Sigmoid colon (tissue), 4 donors: ENCODE results near the gene AKT1S1.

Experiments used
- POLR2A ChIP-seq, 2 donors: fragments of 450-650 bp; IDR thresholded peaks; one replicate each; pipeline ENCODE4 v1.6.1; 2016; ENCODE audit warnings: antibody characterized with exemption in 2 of 2, mild to moderate bottlenecking in 2 of 2, moderate library complexity in 2 of 2
- POLR2AphosphoS5 ChIP-seq, 4 donors: sonication (generic); formaldehyde crosslinking; IDR thresholded peaks; one replicate each; pipeline ENCODE4 v1.6.1; 2017; ENCODE audit warnings: antibody characterized with exemption in 4 of 4
- TF ChIP-seq, protein P1 (sequence below), 4 experiments: fragments of 450-650 bp in 3 of 4; fragments of 200-600 bp in 1 of 4; IDR thresholded peaks; one replicate each; pipeline ENCODE4 v1.5.1; 2016 to 2019; ENCODE audit warnings: antibody characterized with exemption in 4 of 4, mild to moderate bottlenecking in 3 of 4, moderate library complexity in 2 of 4

DNA sequence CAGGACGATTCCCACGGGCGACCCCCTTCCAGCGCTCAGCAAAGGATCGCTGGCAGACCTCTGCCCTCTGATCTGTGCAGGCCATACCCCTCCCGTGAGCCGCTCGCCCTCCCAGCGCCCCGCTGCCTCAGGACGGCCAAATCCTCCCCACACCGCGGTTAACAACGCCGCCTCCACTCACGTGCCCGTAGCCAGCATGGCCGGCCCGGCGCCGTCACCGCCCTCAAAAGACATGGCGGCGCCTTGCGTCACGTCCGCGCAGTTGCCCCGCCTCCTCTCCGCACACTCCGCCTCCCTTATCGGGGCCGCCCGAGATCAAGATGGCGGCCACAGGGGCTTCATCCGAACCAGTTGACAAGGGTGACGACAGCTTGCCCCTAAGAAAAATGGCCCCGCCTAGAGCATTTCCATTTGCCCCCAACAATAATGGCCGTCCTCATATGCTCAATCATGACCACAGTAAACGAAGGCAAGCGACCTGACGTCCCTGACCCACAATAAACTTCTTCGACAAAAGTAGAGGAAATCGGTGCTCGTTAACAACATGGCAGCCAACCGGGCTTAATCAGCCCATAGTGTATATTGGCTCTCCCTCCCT, 634 bp downstream of the AKT1S1 start:
- TF ChIP-seq, protein P1, sequence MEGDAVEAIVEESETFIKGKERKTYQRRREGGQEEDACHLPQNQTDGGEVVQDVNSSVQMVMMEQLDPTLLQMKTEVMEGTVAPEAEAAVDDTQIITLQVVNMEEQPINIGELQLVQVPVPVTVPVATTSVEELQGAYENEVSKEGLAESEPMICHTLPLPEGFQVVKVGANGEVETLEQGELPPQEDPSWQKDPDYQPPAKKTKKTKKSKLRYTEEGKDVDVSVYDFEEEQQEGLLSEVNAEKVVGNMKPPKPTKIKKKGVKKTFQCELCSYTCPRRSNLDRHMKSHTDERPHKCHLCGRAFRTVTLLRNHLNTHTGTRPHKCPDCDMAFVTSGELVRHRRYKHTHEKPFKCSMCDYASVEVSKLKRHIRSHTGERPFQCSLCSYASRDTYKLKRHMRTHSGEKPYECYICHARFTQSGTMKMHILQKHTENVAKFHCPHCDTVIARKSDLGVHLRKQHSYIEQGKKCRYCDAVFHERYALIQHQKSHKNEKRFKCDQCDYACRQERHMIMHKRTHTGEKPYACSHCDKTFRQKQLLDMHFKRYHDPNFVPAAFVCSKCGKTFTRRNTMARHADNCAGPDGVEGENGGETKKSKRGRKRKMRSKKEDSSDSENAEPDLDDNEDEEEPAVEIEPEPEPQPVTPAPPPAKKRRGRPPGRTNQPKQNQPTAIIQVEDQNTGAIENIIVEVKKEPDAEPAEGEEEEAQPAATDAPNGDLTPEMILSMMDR (IDR thresholded peaks at IDR 0.05) = no peak
- peak in 1 of 2 donors; percentile 7 for TF ChIP-seq POLR2A (IDR thresholded peaks at IDR 0.05)
- TF ChIP-seq POLR2AphosphoS5 (IDR thresholded peaks at IDR 0.05) = peak; percentile 50 to 80 (median 54)
